ENCODE results near the gene ODF4.

ODF4 gene

DNA sequence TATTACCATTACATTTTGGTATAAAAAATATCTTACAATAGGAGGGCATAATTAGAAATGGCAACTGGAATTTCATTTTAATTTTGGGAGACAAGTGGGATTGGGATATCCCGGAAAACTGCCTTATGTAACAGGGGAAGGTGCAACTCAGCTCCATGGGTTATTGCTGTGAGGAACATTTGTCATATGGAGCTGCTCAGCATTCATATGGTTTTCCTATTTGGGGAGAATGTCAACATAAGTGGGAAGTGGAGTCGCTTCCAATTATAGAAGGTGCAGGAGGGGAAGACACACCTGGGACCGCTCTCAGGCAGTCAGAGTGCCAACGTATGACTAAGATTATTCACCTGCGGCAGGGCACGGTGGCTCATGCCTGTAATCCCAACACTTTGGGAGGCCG is 10.7 kb downstream of the ODF4 start:
- POLR2A ChIA-PET = interaction anchor here (0.6 kb wide), 1 partner anchor 34 kb away, joined by 3 read pairs; no protein-coding TSS in a partner anchor
- Histone ChIP-seq H3K9me3 (ENCODE audit: control insufficient read depth, insufficient read depth, low read depth, low read length) (no peaks in the 10 kb centered on the region), H3K4me3 (ENCODE audit: low read depth, low read length) (no peak overlapping the region), H3K27ac (ENCODE audit: extremely low read depth, low read depth, low read length) (no peak overlapping the region), H3K4me1 (ENCODE audit: control insufficient read depth, insufficient read depth, low read length) (no peaks in the 10 kb centered on the region), H3K36me3 (ENCODE audit: control insufficient read depth in 2 of 2, insufficient read depth in 1 of 2, low read length in 2 of 2) (no peaks in the 10 kb centered on the region)
- CTCF ChIA-PET = no interaction called here
- TF ChIP-seq ZNF529 (tag by site-specific recombination; IDR thresholded peaks at IDR 0.05; ENCODE audit: insufficient replicate concordance) (no peak), ZNF404 (tag by site-specific recombination; IDR thresholded peaks at IDR 0.05) (no peak)

- Histone ChIP-seq H3K27ac (ENCODE audit: extremely low read depth, low read depth, low read length) (no peak overlapping the region), H3K4me3 (ENCODE audit: low read depth, low read length) (no peak overlapping the region), H3K4me1 (ENCODE audit: control insufficient read depth, insufficient read depth, low read length) (no peaks in the 10 kb centered on the region), H3K36me3 (ENCODE audit: control insufficient read depth in 2 of 2, insufficient read depth in 1 of 2, low read length in 2 of 2) (no peaks in the 10 kb centered on the region), H3K9me3 (ENCODE audit: control insufficient read depth, insufficient read depth, low read depth, low read length) (no peaks in the 10 kb centered on the region)
- TF ChIP-seq ZNF488 (tag by site-specific recombination; IDR thresholded peaks at IDR 0.05) (no peak), ZNF843 (tag by site-specific recombination; IDR thresholded peaks at IDR 0.05) (no peak), ZNF707 (tag by site-specific recombination; IDR thresholded peaks at IDR 0.05) (no peak), ZNF10 (tag by site-specific recombination; IDR thresholded peaks at IDR 0.05) (no peak), ZNF274 (IDR thresholded peaks at IDR 0.05; ENCODE audit: low read length) (no peak), ZNF274 (tag by site-specific recombination; IDR thresholded peaks at IDR 0.05; ENCODE audit: borderline replicate concordance) (no peak), ZNF544 (tag by site-specific recombination; IDR thresholded peaks at IDR 0.05) (no peak), ZNF155 (tag by site-specific recombination; IDR thresholded peaks at IDR 0.05) (no peak), ZBTB11 (tag by site-specific recombination; conservative IDR thresholded peaks at IDR 0.05; ENCODE audit: low read depth) (no peak), GLIS1 (tag by site-specific recombination; IDR thresholded peaks at IDR 0.05) (no peak)
- TF ChIP-seq, protein P1, sequence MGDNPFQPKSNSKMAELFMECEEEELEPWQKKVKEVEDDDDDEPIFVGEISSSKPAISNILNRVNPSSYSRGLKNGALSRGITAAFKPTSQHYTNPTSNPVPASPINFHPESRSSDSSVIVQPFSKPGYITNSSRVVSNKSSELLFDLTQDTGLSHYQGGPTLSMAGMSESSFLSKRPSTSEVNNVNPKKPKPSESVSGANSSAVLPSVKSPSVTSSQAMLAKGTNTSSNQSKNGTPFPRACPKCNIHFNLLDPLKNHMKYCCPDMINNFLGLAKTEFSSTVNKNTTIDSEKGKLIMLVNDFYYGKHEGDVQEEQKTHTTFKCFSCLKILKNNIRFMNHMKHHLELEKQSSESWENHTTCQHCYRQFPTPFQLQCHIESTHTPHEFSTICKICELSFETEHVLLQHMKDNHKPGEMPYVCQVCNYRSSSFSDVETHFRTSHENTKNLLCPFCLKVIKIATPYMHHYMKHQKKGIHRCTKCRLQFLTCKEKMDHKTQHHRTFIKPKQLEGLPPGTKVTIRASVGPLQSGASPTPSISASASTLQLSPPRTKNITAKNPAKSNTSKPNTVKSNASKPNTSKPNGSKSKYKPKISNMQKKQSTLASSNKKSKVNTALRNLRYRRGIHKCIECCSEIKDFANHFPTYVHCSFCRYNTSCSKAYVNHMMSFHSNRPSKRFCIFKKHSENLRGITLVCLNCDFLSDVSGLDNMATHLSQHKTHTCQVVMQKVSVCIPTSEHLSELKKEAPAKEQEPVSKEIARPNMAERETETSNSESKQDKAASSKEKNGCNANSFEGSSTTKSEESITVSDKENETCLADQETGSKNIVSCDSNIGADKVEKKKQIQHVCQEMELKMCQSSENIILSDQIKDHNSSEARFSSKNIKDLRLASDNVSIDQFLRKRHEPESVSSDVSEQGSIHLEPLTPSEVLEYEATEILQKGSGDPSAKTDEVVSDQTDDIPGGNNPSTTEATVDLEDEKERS (tag by site-specific recombination; IDR thresholded peaks at IDR 0.05) = no peak
- TF ChIP-seq, protein P2, sequence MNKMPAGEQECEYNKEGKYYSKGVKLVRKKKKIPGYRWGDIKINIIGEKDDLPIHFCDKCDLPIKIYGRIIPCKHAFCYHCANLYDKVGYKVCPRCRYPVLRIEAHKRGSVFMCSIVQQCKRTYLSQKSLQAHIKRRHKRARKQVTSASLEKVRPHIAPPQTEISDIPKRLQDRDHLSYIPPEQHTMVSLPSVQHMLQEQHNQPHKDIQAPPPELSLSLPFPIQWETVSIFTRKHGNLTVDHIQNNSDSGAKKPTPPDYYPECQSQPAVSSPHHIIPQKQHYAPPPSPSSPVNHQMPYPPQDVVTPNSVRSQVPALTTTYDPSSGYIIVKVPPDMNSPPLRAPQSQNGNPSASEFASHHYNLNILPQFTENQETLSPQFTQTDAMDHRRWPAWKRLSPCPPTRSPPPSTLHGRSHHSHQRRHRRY (tag by site-specific recombination; IDR thresholded peaks at IDR 0.05) = no peak
- TF ChIP-seq, protein P3, sequence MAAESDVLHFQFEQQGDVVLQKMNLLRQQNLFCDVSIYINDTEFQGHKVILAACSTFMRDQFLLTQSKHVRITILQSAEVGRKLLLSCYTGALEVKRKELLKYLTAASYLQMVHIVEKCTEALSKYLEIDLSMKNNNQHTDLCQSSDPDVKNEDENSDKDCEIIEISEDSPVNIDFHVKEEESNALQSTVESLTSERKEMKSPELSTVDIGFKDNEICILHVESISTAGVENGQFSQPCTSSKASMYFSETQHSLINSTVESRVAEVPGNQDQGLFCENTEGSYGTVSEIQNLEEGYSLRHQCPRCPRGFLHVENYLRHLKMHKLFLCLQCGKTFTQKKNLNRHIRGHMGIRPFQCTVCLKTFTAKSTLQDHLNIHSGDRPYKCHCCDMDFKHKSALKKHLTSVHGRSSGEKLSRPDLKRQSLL (tag by site-specific recombination; IDR thresholded peaks at IDR 0.05) = no peak
- ChIA-PET POLR2A (no interaction called here), CTCF (no interaction called here)
Observed at GRCh38 chr17:8353736-8354135, 14.1 kb downstream of the ODF4 start.

Data from HEK293 (cell line).